NOMO-1 (cell line): ENCODE measurements around the gene WWC1.
"Not testable (repeated sequence)": the region's sequence is repeated elsewhere in the genome, so short reads cannot be mapped to it uniquely, and the experiment has no call there.

Source experiments
- DNase-seq, 2 experiments: peaks; one replicate each; lab custom pipeline; 2025; ENCODE audit not compliant: unreplicated experiment in 2 of 2; lab: John Stamatoyannopoulos, UW

Gene WWC1

GRCh38 chr5:168328814-168329213, 37.4 kb downstream of the WWC1 start:
- peak; percentile 34 to 56 for DNase-seq

- no peak for DNase-seq
Measured at GRCh38 chr5:168329302-168329701, 37.9 kb downstream of the WWC1 start.

- no peak for DNase-seq
Measured at GRCh38 chr5:168332042-168332441, 40.6 kb downstream of the WWC1 start.

DNA sequence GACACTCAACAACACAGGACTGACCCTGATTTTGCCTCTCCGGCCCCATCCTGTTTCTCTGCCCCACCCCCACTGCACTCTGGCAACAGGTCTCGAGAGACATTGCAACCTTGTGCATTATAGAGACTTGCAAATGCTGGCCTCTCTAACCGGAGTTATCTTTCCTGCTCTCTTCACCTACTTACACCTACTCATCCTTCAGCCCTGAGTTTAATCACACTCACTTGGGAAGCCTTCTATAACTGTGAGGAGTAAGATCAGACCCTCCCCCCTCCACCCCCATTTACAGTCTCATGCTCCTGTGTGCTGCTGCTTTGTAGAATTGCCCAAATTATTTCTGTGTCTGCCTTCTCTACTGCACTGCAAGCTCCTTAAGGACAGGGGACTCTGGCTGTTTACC, 42.8 kb downstream of the WWC1 start:
- DNase-seq = no peak

- no peak for DNase-seq
Measured at GRCh38 chr5:168334695-168335094, 43.2 kb downstream of the WWC1 start.

DNA sequence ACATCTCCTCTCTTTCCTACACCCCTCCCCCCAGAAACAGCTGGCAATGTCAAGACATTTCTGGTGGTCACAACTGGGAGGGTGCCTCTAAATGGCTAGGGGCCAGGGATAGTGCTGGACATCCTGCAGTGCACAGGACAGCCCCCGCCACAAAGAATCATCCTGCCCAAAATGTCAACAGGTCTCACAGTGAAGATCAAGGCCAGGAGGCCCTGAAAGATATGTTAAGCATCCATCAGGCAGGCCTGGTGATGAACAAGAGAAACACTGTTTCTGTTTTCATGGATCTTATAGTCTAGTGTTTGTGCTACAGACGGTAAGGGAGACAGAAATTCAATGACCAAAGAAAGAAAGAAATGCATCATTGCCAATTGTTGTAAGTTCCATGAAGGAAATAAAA, 45.9 kb downstream of the WWC1 start:
- no peak for DNase-seq

DNA sequence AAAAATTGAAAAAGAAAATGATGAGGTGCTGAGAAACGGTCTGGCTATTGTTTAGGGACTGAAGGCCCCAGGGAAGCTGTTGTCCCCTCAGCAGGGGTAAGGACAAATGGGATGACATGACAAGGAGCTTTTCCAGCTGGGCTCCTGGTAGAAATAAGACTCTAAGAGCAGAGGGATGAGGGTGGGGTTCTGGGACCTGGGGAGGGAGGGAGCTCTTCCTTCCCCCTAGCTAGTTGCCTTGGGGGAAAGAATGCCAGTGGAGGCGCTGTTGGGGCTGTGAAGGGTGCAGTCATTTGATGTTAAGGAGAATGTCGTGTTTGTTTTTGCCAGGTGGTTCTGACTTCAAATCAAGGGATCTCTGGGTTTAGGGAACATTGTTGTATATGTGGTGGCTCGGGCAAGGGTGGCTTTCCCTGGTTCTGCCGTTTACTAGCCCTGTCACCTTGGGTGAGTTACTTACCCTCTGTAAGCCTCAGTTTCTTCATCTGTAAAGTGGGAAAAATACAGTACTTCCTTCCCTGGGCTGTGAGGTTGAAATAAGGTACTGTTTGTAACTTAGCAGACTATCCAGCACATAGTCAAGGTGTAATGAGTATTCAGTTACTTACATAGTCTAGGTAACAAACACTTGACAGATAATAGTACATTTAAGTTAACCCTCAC, 47.8 kb downstream of the WWC1 start:
- DNase-seq = no peak

DNA sequence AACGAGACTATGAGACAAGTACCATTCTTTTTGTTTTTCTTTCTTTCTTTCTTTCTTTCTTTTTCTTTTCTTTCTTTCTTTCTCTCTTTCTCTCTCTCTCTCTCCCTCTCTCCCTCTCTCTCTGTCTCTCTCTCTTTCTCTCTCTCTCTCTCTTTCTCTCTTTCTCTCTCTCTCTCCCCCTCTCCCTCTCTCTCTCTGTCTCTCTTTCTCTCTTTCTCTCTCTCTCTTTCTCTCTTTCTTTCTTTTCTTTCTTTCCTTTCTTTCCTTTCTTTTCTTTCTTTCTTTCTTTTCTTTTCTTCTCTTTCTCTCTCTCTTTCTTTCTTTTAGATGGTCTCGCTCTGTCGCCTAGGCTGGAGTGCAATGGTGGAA, 48.3 kb downstream of the WWC1 start:
- not testable (repeated sequence) for DNase-seq

DNA sequence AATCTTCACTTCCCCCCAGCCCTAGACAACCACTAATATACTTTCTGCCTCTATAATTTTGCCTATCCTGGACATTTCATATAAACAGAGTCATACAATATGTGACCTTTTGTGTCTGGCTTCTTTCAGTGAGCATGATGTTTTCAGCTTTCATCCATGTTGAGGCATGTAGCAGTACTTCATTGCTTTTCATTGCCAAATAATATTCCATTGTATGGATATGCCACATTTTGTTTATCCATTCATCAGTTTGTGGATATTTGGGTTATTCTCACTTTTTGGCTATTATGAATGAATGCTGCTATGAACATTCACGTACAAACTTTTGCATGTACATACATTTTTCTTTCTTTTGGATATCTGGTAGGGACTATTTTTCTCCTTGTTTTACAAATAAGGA, 49.0 kb downstream of the WWC1 start:
- no peak for DNase-seq

DNA sequence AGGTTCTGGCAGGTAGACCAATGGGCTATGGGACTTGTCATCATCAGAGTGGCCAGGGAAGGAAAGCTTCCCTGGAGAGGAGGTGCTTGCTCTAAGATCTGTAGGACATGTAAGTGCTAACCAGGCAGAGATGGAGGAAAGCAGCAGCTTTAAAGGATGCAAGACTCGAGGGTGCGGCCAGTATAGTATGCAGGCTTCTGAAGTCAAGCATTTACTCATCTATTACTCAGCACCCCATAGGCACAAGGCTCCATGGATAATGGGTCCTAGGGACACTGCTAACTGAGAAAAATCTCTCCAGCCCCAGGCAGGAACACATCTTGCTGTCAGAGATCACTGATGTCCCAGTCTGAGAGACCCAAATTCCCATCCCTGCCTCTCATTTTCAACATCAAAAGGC, 49.7 kb downstream of the WWC1 start:
- DNase-seq = no peak

DNA sequence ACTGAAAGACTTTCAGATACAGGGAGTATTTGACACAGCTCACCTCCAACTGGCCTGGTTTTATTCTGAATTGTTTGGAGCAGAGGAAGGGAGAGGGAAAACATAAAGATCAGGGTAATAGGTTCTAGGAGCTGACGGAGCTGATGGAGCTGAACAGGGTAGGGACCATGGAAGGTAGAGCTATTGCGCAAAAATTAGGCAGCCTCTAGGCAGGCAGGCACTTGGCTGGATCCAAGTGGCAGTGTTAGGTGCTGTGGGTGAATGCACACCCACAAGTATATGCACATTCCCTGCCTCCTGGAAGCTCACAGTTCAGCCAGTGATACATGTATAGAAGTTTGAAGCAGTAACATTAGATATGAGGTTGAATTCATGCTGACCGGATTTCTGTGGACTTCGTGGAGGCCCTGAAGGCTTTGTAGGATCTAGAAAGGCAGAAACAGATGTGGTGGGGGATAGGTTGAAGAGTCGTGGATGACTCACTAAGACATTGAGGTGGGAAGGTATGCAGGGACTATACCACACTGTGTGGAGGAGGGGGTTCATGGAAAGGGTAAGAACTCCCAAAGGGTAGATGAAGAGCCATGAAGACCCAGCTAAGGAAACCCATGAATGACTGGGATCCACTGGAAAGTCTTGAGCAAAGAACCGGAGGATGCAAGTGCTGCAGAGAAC, 50.8 kb downstream of the WWC1 start:
- no peak for DNase-seq

- no peak for DNase-seq
Measured at GRCh38 chr5:168342985-168343384, 51.5 kb downstream of the WWC1 start.

DNA sequence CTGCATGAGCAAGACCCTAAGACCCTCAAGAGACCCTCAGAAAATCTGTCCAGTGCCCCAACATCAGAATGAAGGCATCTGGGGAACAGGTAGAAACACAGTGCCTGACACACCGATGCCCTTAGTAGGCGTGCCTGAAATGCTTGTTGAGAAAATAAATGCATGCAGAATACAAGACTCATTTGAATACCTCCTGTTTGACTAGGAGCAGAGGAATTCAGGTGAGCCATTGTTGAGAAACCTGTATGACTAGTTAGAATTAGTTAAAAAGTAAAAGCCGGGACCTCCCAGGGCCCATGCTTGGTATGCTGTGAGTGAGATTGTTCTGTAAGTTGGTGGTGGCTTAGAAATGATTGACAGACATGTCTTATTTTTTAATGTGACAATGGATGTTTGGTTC, 55.0 kb downstream of the WWC1 start:
- no peak for DNase-seq

DNA sequence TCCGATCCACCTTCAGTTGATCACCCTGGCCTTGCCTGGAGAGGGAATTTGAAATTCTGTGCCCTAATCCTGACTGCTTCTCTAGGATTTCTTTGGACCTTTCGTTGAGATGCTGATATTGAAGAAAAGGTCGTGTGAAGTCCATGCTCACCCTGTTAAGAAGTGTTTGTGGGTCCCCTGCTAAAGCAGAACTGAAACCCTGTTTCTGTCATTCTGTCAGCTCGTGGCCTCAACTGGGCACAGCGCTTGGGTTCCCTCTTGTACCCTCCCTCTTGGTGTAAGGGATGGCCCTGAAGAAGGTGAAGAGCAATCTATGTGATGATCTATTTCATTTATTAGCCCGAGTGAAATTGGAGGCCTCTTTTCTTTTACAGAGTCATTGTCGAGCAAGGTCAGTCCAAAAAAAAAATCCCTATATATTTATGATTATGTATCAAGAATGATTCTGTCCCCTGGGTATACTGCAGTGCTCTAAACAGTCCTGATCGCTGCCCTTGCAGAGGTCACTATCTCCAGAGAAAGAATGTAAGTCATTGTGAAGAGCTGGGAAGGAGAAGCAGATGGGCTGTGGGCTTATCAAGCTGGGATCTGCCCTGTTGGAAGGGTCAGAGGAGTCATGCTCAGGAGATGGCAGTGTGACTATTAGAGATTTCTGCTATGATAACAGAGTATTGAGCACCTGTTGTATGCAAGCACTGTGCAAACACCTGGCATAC, 56.1 kb downstream of the WWC1 start:
- peak in 1 of 2 experiments; percentile 33 for DNase-seq

DNA sequence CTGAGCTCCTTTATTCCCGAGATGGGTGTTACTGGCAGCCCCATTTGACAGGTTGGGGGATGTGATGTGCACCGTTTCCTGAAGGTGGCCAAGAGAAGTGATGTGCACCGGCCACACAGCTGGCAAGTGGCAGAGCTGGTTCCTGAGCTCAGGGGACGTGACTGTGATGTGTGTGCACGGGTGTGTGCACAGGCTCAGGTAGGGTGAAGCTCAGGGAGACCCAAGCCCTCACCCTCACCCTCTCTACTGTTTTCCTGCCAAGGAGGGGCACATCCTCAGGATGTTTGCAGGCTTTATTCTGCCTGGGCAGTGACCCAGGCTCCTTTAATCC, 56.6 kb downstream of the WWC1 start:
- no peak for DNase-seq

DNA sequence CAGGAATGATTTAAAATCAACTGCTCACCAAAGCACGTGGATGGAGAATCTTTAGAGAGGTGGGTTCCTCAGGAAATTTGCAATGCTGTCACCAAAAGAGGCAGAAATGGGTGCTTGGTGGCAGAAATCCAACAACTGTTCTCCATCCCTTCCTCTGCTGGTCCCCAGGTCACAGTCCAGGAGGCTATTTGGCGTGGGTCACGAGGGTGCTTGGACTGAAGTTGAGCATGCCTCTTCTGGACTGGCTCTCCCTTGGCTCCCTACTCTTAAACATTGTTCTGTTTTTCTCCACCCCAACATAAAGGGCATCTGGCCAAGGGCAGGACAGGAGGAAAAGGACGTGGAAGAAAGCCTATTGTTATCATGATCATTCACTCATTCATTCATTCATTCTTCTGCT, 58.9 kb downstream of the WWC1 start:
- DNase-seq = no peak

DNA sequence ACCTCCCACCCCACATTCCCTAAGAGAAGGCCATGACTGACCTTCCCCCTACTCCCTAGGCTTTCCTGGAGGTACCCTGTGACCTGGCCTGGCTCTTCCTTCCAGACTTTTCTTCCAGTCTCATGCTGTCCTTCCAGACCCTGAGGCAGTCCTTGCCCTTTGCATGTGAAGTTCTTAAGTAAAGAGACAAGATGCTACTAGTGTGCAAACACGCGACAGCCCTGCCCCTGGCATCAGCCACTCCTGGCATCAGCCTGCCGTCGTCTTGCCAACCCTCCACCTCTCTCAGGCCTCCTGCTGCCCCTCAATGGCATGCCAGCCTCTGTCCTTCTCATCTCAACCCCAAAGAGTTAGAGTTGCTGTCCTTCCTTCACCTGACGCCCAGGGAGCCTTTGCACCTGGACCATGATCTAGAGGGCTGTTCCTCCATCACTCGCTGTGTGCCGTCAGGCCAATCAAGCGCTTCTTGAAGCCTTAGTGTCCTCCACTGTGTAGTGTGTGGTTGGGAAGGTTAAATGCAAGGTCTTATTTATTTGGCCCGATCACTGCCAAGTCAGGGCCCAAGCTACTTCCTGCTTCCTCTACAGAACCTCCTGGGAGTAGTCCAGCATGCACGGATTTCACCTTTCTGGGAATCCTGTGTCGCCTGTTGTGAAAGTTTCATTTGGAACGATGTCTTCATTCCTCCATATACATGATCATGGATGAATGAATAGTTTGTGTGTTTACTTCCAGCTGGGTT, 61.9 kb downstream of the WWC1 start:
- no peak for DNase-seq

DNA sequence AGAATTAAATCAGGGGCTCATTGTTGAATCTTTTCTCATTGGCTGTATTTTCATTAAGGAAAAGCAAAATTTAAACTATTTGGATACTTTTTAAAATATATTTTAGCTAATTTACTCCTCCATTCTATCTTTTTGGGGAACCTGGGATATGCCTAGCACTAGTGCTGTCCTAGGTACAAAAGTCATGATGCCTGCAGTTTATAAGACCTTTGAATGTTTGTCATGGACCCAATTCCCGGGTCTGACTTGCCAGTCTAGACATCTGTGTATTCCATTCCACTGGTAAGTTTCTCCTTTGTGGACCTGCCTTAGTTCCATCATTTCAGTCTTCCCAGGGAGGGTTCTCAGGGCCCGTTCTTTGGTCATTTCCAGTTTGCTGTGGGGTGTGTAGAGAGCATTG, 63.0 kb downstream of the WWC1 start:
- no peak for DNase-seq

DNA sequence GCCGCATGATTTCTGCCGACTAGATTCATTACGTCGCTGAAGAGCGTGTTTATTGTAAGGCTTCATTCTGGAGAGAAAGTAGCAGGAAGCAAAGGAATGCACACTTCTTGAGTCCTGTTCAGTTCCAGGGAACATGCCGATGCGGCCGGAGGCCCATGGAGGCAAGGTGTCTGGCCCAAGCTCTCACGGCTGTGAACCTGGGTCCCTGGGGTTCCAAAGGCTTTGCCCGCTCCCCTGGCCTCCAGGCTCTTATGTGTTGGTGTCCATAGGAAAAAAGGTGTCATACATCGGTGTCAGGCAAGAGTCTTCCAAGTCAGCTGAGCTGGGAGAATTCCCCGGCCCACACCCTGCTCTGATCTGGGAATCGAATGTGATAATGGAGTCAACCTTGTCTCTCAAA, 64.7 kb downstream of the WWC1 start:
- no peak for DNase-seq

GRCh38 chr5:168356592-168356991, 65.1 kb downstream of the WWC1 start:
- DNase-seq = no peak

- no peak for DNase-seq
Measured at GRCh38 chr5:168357876-168358275, 66.4 kb downstream of the WWC1 start.
